ENCODE measurements around the gene DYTN.

DNA sequence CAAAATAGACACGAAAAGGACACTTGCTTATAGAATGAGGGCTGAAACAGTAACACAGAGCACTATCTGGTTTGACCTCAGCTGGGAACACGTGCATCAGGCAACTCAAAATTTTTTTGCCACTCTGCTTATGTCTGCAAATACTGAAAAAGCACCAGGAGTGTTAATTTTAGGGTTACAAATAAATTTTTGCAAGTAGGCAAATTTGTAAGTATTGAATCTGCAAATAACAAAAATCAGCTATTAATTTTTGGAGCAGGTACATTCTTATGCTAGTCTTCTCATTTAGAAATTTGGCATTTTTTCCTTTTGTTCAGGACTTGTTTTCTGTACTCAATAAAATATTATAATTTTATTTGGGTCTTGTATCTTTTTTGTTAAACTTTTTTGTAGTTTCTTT, 29.7 kb downstream of the DYTN start:
- TF ChIP-seq, protein P1, sequence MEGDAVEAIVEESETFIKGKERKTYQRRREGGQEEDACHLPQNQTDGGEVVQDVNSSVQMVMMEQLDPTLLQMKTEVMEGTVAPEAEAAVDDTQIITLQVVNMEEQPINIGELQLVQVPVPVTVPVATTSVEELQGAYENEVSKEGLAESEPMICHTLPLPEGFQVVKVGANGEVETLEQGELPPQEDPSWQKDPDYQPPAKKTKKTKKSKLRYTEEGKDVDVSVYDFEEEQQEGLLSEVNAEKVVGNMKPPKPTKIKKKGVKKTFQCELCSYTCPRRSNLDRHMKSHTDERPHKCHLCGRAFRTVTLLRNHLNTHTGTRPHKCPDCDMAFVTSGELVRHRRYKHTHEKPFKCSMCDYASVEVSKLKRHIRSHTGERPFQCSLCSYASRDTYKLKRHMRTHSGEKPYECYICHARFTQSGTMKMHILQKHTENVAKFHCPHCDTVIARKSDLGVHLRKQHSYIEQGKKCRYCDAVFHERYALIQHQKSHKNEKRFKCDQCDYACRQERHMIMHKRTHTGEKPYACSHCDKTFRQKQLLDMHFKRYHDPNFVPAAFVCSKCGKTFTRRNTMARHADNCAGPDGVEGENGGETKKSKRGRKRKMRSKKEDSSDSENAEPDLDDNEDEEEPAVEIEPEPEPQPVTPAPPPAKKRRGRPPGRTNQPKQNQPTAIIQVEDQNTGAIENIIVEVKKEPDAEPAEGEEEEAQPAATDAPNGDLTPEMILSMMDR (IDR thresholded peaks at IDR 0.05), result no peak
- no peak for TF ChIP-seq POLR2A (IDR thresholded peaks at IDR 0.05)
